ENCODE measurements around the gene DISP1.
"Not testable (repeated sequence)": the region's sequence is repeated elsewhere in the genome, so short reads cannot be mapped to it uniquely, and the experiment has no call there.

DISP1 gene

GRCh38 chr1:222794656-222795474 lies 20.0 kb upstream of the DISP1 start:
- no peak for FAIRE-seq

GRCh38 chr1:222798116-222798515 lies 16.7 kb upstream of the DISP1 start:
- peak; percentile 85 for FAIRE-seq

- FAIRE-seq: no peak
Measured at GRCh38 chr1:222798975-222799374, 15.9 kb upstream of the DISP1 start.

GRCh38 chr1:222801067-222801466 lies 13.8 kb upstream of the DISP1 start:
- no peak for FAIRE-seq

GRCh38 chr1:222811671-222812070 lies 3.2 kb upstream of the DISP1 start:
- no peak for FAIRE-seq

GRCh38 chr1:222813866-222814535 lies 838 bp upstream of the DISP1 start:
- no peak for FAIRE-seq

- FAIRE-seq: no peak
Measured at GRCh38 chr1:222815440-222815765, 564 bp downstream of the DISP1 start.

GRCh38 chr1:222817529-222817928 lies 2.7 kb downstream of the DISP1 start:
- no peak for FAIRE-seq

- FAIRE-seq: no peak
Measured at GRCh38 chr1:222818171-222818570, 3.3 kb downstream of the DISP1 start.

- FAIRE-seq: no peak
Measured at GRCh38 chr1:222820171-222820712, 5.4 kb downstream of the DISP1 start.

GRCh38 chr1:222821239-222821638 lies 6.4 kb downstream of the DISP1 start:
- FAIRE-seq: no peak

- FAIRE-seq: no peak
Measured at GRCh38 chr1:222823695-222824094, 8.9 kb downstream of the DISP1 start.

GRCh38 chr1:222824641-222825040 lies 9.8 kb downstream of the DISP1 start:
- no peak for FAIRE-seq

- FAIRE-seq: peak; percentile 72
Measured at GRCh38 chr1:222828939-222829338, 14.1 kb downstream of the DISP1 start.

GRCh38 chr1:222829868-222830267 lies 15.0 kb downstream of the DISP1 start:
- peak; percentile 95 for FAIRE-seq

- no peak for FAIRE-seq
Measured at GRCh38 chr1:222833356-222833876, 18.6 kb downstream of the DISP1 start.

- FAIRE-seq: no peak
Measured at GRCh38 chr1:222843469-222844410, 28.9 kb downstream of the DISP1 start.

GRCh38 chr1:222844411-222844779 lies 29.6 kb downstream of the DISP1 start:
- FAIRE-seq: peak; percentile 62

GRCh38 chr1:222845763-222846162 lies 30.9 kb downstream of the DISP1 start:
- FAIRE-seq: no peak

- not testable (repeated sequence) for FAIRE-seq
Measured at GRCh38 chr1:222850550-222850949, 35.7 kb downstream of the DISP1 start.

- FAIRE-seq: no peak
Measured at GRCh38 chr1:222852326-222852725, 37.5 kb downstream of the DISP1 start.

- no peak for FAIRE-seq
Measured at GRCh38 chr1:222861062-222861461, 46.2 kb downstream of the DISP1 start.
